Mucosa of rectum (tissue), 2 donors: ENCODE results near the gene GLYATL1B.
"Not testable (repeated sequence)": the region's sequence is repeated elsewhere in the genome, so short reads cannot be mapped to it uniquely, and the experiment has no call there.

Experiments
- H3K27ac ChIP-seq, 2 donors: one replicate each; pipeline ENCODE4 v1.7.0; 2013; ENCODE audit warnings: inconsistent platforms in 2 of 2, low read depth in 2 of 2, low read length in 2 of 2
- H3K27me3 ChIP-seq, 2 donors: one replicate each; pipeline ENCODE4 v1.7.0; 2013; ENCODE audit warnings: low read length in 2 of 2; ENCODE audit not compliant: control insufficient read depth in 2 of 2, insufficient read depth in 2 of 2
- H3K36me3 ChIP-seq, 2 donors: one replicate each; pipeline ENCODE4 v1.7.0; 2013; ENCODE audit warnings: low read length in 2 of 2; ENCODE audit not compliant: control insufficient read depth in 2 of 2, insufficient read depth in 2 of 2
- H3K4me1 ChIP-seq, 2 donors: one replicate each; pipeline ENCODE4 v1.7.0; 2013; ENCODE audit warnings: low read length in 2 of 2, mild to moderate bottlenecking in 1 of 2; ENCODE audit not compliant: control insufficient read depth in 2 of 2, insufficient read depth in 2 of 2
- H3K4me3 ChIP-seq, 2 donors: one replicate each; pipeline ENCODE4 v1.7.0; 2013; ENCODE audit warnings: low read length in 2 of 2
- H3K9ac ChIP-seq, 2 donors: one replicate each; pipeline ENCODE4 v1.7.0; 2013; ENCODE audit warnings: low read length in 2 of 2, low read depth in 1 of 2, mild to moderate bottlenecking in 1 of 2
- H3K9me3 ChIP-seq, 2 donors: one replicate each; pipeline ENCODE4 v1.7.0; 2013; ENCODE audit warnings: low read length in 2 of 2; ENCODE audit not compliant: control insufficient read depth in 2 of 2
- donor health status: healthy.
- donor health status: Normal muscosa, but diverticular disease.

Gene GLYATL1B

GRCh38 chr11:59063996-59064727, 21.9 kb upstream of the GLYATL1B start:
- not testable (repeated sequence) for H3K36me3 ChIP-seq, H3K4me3 ChIP-seq, H3K4me1 ChIP-seq, H3K27ac ChIP-seq, H3K9ac ChIP-seq, H3K27me3 ChIP-seq, H3K9me3 ChIP-seq

- Histone ChIP-seq H3K4me1 (no peaks in the 10 kb centered on the region), H3K9me3 (no peaks in the 10 kb centered on the region), H3K4me3 (no peak overlapping the region), H3K27me3 (no peaks in the 10 kb centered on the region), H3K9ac (no peak overlapping the region), H3K36me3 (no peaks in the 10 kb centered on the region), H3K27ac (no peak overlapping the region)
Measured at GRCh38 chr11:59069087-59069486, 17.0 kb upstream of the GLYATL1B start.

GRCh38 chr11:59076876-59077571, 9.1 kb upstream of the GLYATL1B start:
- no peaks in the 10 kb centered on the region for H3K4me1 ChIP-seq

DNA sequence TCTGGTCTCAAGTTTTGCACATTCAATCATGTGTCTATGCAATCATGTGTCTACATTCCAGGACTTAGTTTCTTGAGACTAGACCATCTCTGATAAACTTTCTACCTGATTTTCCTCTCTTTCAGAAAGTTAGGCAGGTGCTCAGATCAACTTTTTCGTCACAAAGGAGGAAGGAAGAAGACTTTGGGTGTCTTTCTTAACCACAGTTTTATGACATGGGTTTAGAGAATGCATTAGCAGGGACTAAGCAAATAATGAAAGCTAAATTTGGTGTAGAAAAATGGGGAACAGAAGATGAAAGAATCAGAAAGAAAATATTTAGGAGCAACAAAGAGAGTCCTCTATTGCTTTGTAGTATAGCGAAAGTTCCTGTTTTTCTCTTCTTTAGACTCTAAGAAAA, 7.7 kb upstream of the GLYATL1B start:
- Histone ChIP-seq H3K4me3 (no peak overlapping the region), H3K4me1 (no peaks in the 10 kb centered on the region), H3K27ac (no peak overlapping the region)

More at GRCh38 chr11:59076876-59077571, 9.1 kb upstream of the GLYATL1B start:
- H3K9ac ChIP-seq = no peak overlapping the region
- H3K27ac ChIP-seq = no peak overlapping the region
- no peaks in the 10 kb centered on the region for H3K27me3 ChIP-seq
- no peaks in the 10 kb centered on the region for H3K36me3 ChIP-seq
- no peaks in the 10 kb centered on the region for H3K9me3 ChIP-seq
- H3K4me3 ChIP-seq = no peak overlapping the region

GRCh38 chr11:59079086-59079485, 7.0 kb upstream of the GLYATL1B start:
- no peaks in the 10 kb centered on the region for H3K36me3 ChIP-seq
- H3K9ac ChIP-seq = no peak overlapping the region
- H3K27me3 ChIP-seq = no peaks in the 10 kb centered on the region
- no peak overlapping the region for H3K4me3 ChIP-seq
- H3K4me1 ChIP-seq = no peaks in the 10 kb centered on the region
- no peak overlapping the region for H3K27ac ChIP-seq
- no peaks in the 10 kb centered on the region for H3K9me3 ChIP-seq

More for the DNA sequence above, 7.7 kb upstream of the GLYATL1B start:
- Histone ChIP-seq H3K9ac (no peak overlapping the region), H3K36me3 (no peaks in the 10 kb centered on the region), H3K9me3 (no peaks in the 10 kb centered on the region), H3K27me3 (no peaks in the 10 kb centered on the region)

DNA sequence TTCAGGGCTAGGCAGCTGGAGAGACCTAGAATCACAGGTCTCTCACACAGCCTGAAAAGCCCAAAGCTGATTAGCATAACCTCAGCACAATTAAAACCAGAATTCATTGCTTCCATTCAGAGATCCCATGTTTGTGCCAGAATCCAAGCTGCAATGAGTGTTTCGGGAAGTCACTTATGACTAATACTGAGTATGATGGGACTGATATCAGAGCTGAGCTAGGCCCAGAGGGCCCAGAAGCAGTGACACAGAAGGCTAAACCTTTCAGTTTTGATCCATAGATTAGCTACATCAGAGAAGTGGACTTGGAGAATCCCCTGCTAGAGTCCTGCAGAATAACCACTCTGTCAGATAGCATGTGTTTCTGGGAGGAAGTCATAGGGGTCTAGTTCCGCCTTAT, 5.7 kb upstream of the GLYATL1B start:
- not testable (repeated sequence) for H3K9ac ChIP-seq, H3K27me3 ChIP-seq, H3K36me3 ChIP-seq, H3K4me3 ChIP-seq, H3K27ac ChIP-seq, H3K9me3 ChIP-seq, H3K4me1 ChIP-seq

- H3K27me3 ChIP-seq = not testable (repeated sequence)
Measured at GRCh38 chr11:59081430-59082020, 4.6 kb upstream of the GLYATL1B start.

GRCh38 chr11:59088162-59088561, 2.1 kb downstream of the GLYATL1B start:
- H3K9me3 ChIP-seq = no peaks in the 10 kb centered on the region

More at GRCh38 chr11:59081430-59082020, 4.6 kb upstream of the GLYATL1B start:
- not testable (repeated sequence) for H3K27ac ChIP-seq, H3K36me3 ChIP-seq, H3K4me3 ChIP-seq, H3K4me1 ChIP-seq, H3K9ac ChIP-seq, H3K9me3 ChIP-seq

DNA sequence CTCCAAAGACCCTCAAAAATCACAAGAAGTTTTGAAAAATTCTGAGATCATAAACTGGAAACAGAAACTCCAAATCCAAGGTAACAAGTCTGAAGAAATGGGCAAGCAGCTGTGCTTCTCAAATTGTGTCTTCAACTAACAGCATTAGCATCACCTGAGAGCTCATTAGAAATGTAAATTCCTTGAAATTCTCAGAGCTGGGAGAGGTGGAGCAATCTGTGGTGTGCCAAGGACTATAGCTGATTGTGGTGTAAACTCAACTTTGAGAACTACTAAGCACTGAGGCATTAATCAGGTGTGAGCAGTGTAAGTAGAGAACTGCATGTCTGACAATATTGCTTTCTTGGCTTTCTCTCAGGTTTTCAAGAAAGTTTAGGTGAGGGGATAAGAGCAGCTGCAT, 7.5 kb downstream of the GLYATL1B start:
- not testable (repeated sequence) for H3K27ac ChIP-seq, H3K36me3 ChIP-seq, H3K27me3 ChIP-seq, H3K4me3 ChIP-seq, H3K9me3 ChIP-seq, H3K9ac ChIP-seq, H3K4me1 ChIP-seq

More at GRCh38 chr11:59088162-59088561, 2.1 kb downstream of the GLYATL1B start:
- H3K9ac ChIP-seq = no peak overlapping the region
- no peaks in the 10 kb centered on the region for H3K36me3 ChIP-seq
- H3K4me1 ChIP-seq = no peaks in the 10 kb centered on the region
- no peak overlapping the region for H3K27ac ChIP-seq
- no peaks in the 10 kb centered on the region for H3K27me3 ChIP-seq
- H3K4me3 ChIP-seq = no peak overlapping the region

DNA sequence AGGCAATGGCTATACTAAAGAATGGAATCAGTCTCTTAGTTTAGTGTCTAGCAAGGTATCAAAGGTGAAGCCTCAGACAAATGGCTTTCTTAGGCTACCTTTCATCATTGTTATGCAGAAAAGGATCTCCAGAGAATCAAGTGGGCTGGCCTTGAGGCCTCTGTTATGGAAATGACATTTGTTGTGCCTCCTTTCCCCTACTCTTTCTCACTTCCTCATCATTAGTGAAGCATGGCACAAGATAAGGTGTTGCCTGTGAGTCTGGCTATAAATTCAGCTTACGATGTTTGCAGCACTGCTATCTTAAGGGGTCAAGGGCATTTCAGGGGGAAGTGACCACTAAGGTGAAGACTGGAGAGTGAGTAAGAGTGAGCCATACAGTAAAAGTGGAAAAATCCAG, 9.1 kb downstream of the GLYATL1B start:
- not testable (repeated sequence) for H3K27me3 ChIP-seq, H3K4me1 ChIP-seq, H3K27ac ChIP-seq, H3K9ac ChIP-seq, H3K4me3 ChIP-seq, H3K9me3 ChIP-seq, H3K36me3 ChIP-seq
